Coronary artery (tissue), 2 donors: ENCODE results near the gene CACNA2D3.

Experiments
- DNase-seq: peaks from one replicate; pipeline ENCODE4 v3.0.0-alpha.2; 2017; ENCODE audit warnings: low spot score
- H3K27ac ChIP-seq, 2 donors: fragments of 200-600 bp; sonication (generic); one replicate each; pipeline ENCODE4 v1.5.1; 2016 to 2019
- H3K4me3 ChIP-seq: fragments of 200-600 bp; sonication (generic); 2 replicates; pipeline ENCODE4 v1.5.1; 2016; ENCODE audit warnings: mild to moderate bottlenecking, moderate library complexity
- TF ChIP-seq, protein P1 (sequence below): fragments of 200-600 bp; sonication (generic); IDR thresholded peaks from one replicate; pipeline ENCODE4 v1.5.1; 2019; ENCODE audit warnings: antibody characterized with exemption

CACNA2D3 gene

DNA sequence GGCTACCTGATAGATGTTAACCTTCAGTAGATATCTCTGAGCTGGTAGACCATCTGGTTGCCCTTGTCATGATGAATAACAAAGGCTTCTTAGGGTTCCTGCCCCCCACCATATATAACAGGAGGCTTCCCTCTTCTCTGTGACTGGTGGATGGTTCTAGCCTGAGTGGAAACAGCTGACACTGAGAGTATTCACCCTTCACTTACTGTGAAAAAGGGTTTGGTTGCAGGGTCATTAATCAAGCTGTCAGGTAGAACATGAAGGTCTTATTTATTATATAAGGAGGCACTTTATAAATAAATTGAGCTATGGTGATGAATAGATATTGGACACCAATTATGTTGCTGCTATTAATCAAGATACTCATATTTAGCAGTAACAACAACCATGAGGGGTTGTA lies 58.6 kb downstream of the CACNA2D3 start:
- TF ChIP-seq, protein P1, sequence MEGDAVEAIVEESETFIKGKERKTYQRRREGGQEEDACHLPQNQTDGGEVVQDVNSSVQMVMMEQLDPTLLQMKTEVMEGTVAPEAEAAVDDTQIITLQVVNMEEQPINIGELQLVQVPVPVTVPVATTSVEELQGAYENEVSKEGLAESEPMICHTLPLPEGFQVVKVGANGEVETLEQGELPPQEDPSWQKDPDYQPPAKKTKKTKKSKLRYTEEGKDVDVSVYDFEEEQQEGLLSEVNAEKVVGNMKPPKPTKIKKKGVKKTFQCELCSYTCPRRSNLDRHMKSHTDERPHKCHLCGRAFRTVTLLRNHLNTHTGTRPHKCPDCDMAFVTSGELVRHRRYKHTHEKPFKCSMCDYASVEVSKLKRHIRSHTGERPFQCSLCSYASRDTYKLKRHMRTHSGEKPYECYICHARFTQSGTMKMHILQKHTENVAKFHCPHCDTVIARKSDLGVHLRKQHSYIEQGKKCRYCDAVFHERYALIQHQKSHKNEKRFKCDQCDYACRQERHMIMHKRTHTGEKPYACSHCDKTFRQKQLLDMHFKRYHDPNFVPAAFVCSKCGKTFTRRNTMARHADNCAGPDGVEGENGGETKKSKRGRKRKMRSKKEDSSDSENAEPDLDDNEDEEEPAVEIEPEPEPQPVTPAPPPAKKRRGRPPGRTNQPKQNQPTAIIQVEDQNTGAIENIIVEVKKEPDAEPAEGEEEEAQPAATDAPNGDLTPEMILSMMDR = no peak

DNA sequence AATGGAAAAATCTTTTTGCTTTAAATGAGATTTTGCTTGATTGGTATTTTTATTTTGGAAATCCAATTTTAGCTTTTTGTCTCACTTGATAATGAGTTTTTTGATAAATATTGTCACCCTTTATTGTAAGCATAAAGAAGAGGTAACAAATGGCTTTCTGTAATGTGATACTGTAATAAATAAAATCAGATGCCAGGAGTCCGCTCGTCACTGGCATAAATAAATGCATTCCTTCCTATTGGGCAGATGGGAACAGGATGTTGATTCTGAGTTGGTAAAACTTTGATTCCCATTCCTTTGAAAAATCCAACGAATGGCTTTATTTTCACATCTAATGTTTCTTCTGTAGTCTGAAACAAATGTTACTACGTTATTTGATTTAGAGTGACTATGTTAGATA lies 59.9 kb downstream of the CACNA2D3 start:
- no peak overlapping the region for H3K27ac ChIP-seq
- TF ChIP-seq, protein P1 = no peak
- no peak overlapping the region for H3K4me3 ChIP-seq
- DNase-seq = no peak

More for the DNA sequence above, 58.6 kb downstream of the CACNA2D3 start:
- no peak for DNase-seq
- Histone ChIP-seq H3K4me3 (no peak overlapping the region), H3K27ac (no peak overlapping the region)

DNA sequence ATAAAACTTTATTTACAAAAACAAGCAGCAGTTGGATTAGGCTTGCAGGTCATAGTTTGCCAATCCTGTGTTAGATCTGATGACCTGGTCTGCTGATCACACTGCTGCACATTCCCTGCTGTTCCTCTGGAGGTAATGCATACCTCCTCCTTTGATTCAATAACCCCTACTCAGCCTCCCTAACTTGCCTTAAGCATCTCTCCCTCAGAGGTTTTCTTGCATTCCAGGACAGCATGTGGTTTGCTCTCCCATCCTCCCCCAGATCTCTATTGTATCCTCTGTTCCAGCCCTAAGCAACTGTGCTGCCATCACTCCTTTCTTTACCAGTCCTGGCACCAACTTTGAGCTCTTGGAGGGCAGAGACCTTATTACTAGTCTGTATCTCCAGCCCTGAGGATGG lies 63.4 kb downstream of the CACNA2D3 start:
- no peak for DNase-seq
- Histone ChIP-seq H3K27ac (no peak overlapping the region), H3K4me3 (no peak overlapping the region)
- TF ChIP-seq, protein P1 = no peak

DNA sequence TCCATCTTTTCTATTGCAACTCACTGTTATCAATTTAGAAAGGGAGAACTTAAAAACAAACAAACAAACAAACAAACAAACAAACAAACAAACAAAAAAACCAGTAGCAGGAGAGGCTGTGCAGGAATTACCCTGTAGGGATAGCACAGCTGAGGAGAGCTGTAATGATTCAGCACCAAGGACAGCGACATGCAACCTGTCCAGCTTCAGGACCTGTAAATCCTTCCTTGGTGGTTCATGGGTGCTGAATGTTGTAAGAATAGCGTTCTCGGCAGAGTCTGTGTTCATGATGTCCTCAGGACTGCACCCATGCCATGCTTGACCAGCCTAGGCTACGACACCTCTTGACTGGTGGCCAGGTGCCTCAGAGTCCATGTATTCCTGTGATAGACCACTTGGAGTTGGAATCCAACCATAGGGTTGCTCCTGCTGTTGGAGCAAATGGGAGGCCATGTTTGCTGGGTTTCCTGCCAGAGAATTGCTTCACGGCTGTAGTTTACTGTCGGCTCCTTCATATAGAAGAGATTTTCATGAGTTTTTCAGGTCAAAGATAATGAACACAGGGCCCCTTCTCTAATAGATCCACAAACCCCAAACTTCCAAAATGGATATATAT lies 65.9 kb downstream of the CACNA2D3 start:
- H3K27ac ChIP-seq = no peak overlapping the region
- TF ChIP-seq, protein P1 = no peak
- no peak for DNase-seq
- H3K4me3 ChIP-seq = no peak overlapping the region

DNA sequence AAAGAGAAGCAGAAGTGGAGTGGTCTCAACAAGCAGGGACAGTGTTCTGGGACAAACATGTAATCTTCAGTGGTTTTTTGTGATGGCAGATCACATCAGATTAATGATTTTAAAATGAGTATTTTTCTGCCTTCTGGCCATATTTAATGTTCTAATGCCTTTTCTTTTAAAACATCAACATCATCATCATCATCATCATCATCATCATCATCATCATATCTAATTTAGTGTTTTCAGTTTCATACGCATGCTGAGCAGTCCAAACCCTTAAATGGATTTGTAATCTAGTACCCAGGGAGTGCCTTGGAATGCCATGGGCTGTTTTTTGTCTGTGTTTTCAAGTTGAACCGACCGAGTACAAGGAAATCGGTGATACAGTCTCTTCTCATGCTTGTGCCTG lies 68.9 kb downstream of the CACNA2D3 start:
- Histone ChIP-seq H3K4me3 (no peak overlapping the region), H3K27ac (no peak overlapping the region)
- TF ChIP-seq, protein P1 = no peak
- no peak for DNase-seq

DNA sequence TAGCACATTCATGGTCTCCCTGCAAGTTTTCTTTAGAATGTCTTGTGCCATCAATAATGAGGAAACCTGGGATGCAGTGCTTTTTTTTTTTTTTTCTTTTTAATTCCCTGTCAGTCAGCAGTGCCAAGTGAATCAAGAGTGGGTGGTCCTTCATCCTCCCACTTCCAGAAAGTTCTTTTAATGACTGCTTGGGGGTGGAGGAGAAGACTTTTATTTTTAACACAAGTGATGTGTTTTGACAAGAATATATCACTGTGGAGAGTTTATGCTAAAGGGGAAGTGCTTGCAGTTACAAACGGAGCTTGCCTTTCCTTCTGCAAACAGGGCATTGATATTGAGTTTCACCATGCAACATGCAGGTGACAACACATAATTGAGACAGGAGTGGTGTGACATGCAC lies 69.7 kb downstream of the CACNA2D3 start:
- no peak for DNase-seq
- TF ChIP-seq, protein P1 = no peak
- Histone ChIP-seq H3K27ac (no peak overlapping the region), H3K4me3 (no peak overlapping the region)

DNA sequence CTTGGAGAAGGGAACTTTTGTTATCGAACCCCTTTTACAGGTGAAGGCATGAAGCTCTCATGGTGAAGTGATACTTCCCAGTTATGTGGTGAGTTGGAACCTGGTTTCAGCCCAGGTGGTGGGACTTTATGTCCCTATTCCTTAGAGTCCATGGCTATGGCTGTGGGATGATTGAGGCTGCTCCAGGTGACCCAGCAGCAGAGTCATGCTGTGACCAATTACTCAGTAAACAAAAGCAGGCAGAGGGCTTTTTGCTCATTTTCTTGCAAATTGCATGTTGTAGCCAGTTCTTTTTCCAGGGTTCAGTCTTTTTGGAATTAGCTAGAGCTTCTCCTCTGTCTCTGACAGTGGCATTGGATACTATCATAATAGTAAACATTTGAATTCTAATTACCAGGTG lies 70.7 kb downstream of the CACNA2D3 start:
- DNase-seq = no peak
- no peak overlapping the region for H3K4me3 ChIP-seq
- TF ChIP-seq, protein P1 = no peak
- no peak overlapping the region for H3K27ac ChIP-seq
